ENCODE data around the gene UNG. TPM values are rescaled to one million over a fixed set of nuclear protein-coding genes. Genes with fewer than 3 reads are reported as not detected.

UNG gene
- total RNA-seq, 1 donor from 2014 or later, result 29.2 TPM

GRCh38 chr12:109120095-109120494 is 22.7 kb downstream of the UNG start:
- intact Hi-C loops (cut with DNase I), result no loop called here
- Histone ChIP-seq H3K4me1 (peaks cover 25% of the 10 kb centered on the region), H3K27ac (no peak overlapping the region)

DNA sequence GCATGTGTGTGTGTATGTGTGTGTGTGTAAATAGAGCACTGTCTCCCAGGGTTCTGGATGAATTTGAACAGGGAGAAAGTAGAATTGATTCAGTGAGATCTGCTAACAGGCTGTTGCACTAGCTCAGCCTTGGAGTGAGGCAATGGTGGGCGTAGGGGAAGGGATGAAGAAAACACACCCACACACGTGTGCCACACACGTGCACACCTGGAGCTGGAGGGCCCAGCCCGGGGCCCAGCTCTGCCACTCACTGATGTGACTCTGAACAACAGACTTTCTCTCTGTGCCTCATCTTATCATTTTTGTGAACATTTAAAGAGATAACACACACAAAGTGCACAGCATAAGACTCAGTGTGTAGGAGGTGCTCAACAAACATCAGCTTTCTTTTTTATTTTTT is 23.2 kb downstream of the UNG start:
- Histone ChIP-seq H3K4me1 (peaks cover 25% of the 10 kb centered on the region), H3K27ac (no peak overlapping the region), H3K27me3 (no peaks in the 10 kb centered on the region), H3K9me3 (no peaks in the 10 kb centered on the region), H3K36me3 (no peaks in the 10 kb centered on the region), H3K4me3 (no peak overlapping the region)
- intact Hi-C loops (cut with DNase I), result no loop called here
- no peak for TF ChIP-seq POLR2A (IDR thresholded peaks at IDR 0.05)
- no peak for TF ChIP-seq POLR2AphosphoS5 (IDR thresholded peaks at IDR 0.05; ENCODE audit: insufficient read depth in 1 of 2, low read depth in 1 of 2)
- TF ChIP-seq, protein P1, sequence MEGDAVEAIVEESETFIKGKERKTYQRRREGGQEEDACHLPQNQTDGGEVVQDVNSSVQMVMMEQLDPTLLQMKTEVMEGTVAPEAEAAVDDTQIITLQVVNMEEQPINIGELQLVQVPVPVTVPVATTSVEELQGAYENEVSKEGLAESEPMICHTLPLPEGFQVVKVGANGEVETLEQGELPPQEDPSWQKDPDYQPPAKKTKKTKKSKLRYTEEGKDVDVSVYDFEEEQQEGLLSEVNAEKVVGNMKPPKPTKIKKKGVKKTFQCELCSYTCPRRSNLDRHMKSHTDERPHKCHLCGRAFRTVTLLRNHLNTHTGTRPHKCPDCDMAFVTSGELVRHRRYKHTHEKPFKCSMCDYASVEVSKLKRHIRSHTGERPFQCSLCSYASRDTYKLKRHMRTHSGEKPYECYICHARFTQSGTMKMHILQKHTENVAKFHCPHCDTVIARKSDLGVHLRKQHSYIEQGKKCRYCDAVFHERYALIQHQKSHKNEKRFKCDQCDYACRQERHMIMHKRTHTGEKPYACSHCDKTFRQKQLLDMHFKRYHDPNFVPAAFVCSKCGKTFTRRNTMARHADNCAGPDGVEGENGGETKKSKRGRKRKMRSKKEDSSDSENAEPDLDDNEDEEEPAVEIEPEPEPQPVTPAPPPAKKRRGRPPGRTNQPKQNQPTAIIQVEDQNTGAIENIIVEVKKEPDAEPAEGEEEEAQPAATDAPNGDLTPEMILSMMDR (IDR thresholded peaks at IDR 0.05), result no peak
- DNase-seq (ENCODE audit: extremely low spot score in 2 of 2), result no peak

More at GRCh38 chr12:109120095-109120494, 22.7 kb downstream of the UNG start:
- H3K27me3 ChIP-seq, result no peaks in the 10 kb centered on the region
- H3K4me3 ChIP-seq, result no peak overlapping the region
- TF ChIP-seq POLR2AphosphoS5 (IDR thresholded peaks at IDR 0.05; ENCODE audit: insufficient read depth in 1 of 2, low read depth in 1 of 2) (no peak), POLR2A (IDR thresholded peaks at IDR 0.05) (no peak)
- TF ChIP-seq, protein P1 (IDR thresholded peaks at IDR 0.05), result no peak
- H3K9me3 ChIP-seq, result no peaks in the 10 kb centered on the region
- no peak for DNase-seq (ENCODE audit: extremely low spot score in 2 of 2)
- H3K36me3 ChIP-seq, result no peaks in the 10 kb centered on the region

DNA sequence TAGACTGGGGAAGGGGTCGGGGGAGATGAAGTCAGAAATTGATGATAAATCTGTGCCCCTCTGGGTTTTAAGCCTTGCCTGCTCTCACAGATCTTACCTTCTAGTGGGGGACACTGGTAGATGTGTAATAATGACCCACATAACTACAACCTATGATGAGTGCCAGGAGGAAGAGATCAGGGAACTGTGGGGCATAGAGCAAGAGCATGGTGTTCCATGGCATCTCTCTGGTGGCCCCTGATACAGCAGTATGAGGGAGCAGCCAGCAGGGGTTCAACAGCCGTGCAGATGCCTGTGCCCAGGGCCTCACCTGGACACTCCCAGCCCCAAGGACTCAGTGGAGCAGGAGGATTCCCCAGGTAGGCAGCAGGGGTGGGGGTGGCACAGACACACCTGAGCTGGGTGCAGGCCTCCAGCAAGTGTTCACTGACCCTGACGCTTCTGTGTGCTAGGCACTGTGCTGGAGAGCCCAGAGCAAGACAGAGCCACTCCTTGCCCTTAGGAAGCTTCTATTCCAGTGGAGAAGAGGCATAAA is 24.0 kb downstream of the UNG start:
- H3K36me3 ChIP-seq, result no peaks in the 10 kb centered on the region
- peaks cover 23% of the 10 kb centered on the region for H3K4me1 ChIP-seq
- TF ChIP-seq POLR2AphosphoS5 (IDR thresholded peaks at IDR 0.05; ENCODE audit: insufficient read depth in 1 of 2, low read depth in 1 of 2) (no peak), POLR2A (IDR thresholded peaks at IDR 0.05) (no peak)
- TF ChIP-seq, protein P1 (IDR thresholded peaks at IDR 0.05), result no peak
- intact Hi-C loops (cut with DNase I), result no loop called here
- no peaks in the 10 kb centered on the region for H3K9me3 ChIP-seq
- H3K4me3 ChIP-seq, result no peak overlapping the region
- H3K27ac ChIP-seq, result no peak overlapping the region
- DNase-seq (ENCODE audit: extremely low spot score in 2 of 2), result no peak
- H3K27me3 ChIP-seq, result no peaks in the 10 kb centered on the region

DNA sequence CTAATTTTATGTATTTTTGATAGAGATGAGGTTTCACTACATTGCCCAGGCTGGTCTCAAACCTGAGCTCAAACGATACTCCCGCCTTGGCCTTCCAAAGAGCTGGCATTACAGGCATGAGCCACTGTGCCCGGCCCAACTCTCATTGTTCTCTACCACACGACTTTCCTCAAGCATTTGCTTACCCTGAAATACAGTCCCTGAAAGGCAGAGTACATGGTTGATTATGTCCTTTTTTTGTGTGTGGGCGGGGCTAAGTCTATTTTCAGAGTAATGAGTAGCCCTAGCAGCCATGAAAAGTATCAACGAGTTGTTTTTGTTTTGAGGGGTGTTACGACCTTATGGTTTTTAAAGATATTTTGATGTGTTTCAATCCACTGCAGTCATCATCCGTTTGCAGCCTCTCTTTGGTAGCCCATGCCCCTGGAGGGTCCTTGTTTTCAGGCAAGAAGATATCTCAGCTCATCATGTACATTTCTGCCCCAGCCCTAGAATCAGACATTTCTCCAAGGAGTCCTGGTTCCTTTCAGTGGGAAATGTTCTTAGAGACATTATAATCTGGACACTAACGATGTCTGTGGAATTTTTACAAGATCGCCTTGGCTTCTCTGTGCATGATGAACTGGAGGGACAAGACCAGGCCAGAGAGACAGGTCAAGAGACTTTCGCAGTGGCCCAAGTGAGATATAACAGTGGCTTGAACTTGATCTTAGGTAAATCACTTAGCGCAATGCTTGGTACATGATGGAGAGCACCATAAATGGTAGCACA is 27.7 kb downstream of the UNG start:
- no peak overlapping the region for H3K4me3 ChIP-seq
- DNase-seq (ENCODE audit: extremely low spot score in 2 of 2), result no peak
- H3K27ac ChIP-seq, result peak overlapping the region; percentile 21

More for the DNA sequence above, 27.7 kb downstream of the UNG start:
- peaks cover 13% of the 10 kb centered on the region for H3K4me1 ChIP-seq
- H3K36me3 ChIP-seq, result no peaks in the 10 kb centered on the region
- TF ChIP-seq POLR2AphosphoS5 (IDR thresholded peaks at IDR 0.05; ENCODE audit: insufficient read depth in 1 of 2, low read depth in 1 of 2), result no peak
- no peak for TF ChIP-seq POLR2A (IDR thresholded peaks at IDR 0.05)
- TF ChIP-seq, protein P1 (IDR thresholded peaks at IDR 0.05), result no peak
- intact Hi-C loops (cut with DNase I), result no loop called here
- H3K9me3 ChIP-seq, result no peaks in the 10 kb centered on the region
- no peaks in the 10 kb centered on the region for H3K27me3 ChIP-seq
